ENCODE measurements around the gene NRXN3. TPM values are rescaled to one million over a fixed set of nuclear protein-coding genes. Genes with fewer than 3 reads are reported as not detected.

The NRXN3 gene
- total RNA-seq, 1 experiment from 2014 or later = not detected

DNA sequence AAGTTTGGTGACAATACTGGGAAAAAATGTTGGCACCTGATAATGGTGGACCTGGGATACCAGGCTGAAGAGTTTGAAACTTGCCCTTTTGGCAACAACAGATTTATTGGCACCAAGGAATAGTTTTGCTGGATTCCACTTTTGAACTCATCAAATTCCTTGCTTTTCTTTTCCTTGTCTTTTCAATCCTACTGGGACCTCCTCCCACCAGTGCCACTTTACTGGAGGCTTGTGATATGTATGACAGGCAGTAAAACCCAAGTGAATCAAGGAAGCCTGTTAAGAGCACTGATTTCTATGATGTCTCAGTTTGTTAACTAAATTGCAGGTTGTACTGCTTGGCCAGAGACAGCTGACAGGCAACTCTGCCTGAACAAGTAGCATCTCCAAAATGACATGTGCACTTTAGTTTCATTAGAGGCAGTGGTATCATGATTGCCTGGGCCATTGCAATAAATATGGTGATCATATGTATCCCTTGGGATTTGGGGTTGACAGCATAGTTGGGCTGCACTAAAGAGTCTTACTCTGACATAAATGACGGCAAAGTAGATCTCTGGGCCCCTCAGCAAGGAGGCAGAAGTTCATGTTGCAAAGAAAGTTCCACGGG lies 1475.7 kb downstream of the NRXN3 start:
- no peak for DNase-seq (ENCODE audit: low read depth, low spot score)
- Histone ChIP-seq H3K4me3 (ENCODE audit: low read depth in 2 of 2, low read length in 2 of 2) (no peak overlapping the region), H3K27me3 (ENCODE audit: control insufficient read depth, insufficient read depth, low read length) (no peaks in the 10 kb centered on the region), H3K4me1 (ENCODE audit: control insufficient read depth, insufficient read depth, low read length) (no peaks in the 10 kb centered on the region), H3K36me3 (ENCODE audit: control insufficient read depth, insufficient read depth, low read length) (no peaks in the 10 kb centered on the region), H3K9me3 (ENCODE audit: control insufficient read depth, insufficient read depth, low read depth, low read length) (no peaks in the 10 kb centered on the region), H3K27ac (ENCODE audit: low read length) (no peak overlapping the region)
- BruUV-seq (replicated peaks) = no TSS peak
- ATAC-seq = no peak
- TF ChIP-seq POLR2AphosphoS5 (IDR thresholded peaks at IDR 0.05; ENCODE audit: low read depth, low read length) (no peak), SIN3A (IDR thresholded peaks at IDR 0.05; ENCODE audit: borderline replicate concordance, insufficient read depth, low read depth, low read length) (no peak), REST (IDR thresholded peaks at IDR 0.05; ENCODE audit: insufficient read depth in 1 of 2, low read depth in 2 of 2, low read length in 1 of 2) (no peak), TCF7L2 (IDR thresholded peaks at IDR 0.05; ENCODE audit: low read depth, low read length) (no peak), CTCF (IDR thresholded peaks at IDR 0.05) (no peak)
- ChIA-PET POLR2A (no interaction called here), CTCF (no interaction called here)
- intact Hi-C loops (cut with micrococcal nuclease; ENCODE audit: unreplicated experiment) = no loop called here
- in situ Hi-C loops (cut with HindIII; ENCODE audit: low pct_unique_long_range_greater_than_20kb, low sequenced_read_pairs) = no loop called here

GRCh38 chr14:79649856-79650255 lies 1479.7 kb downstream of the NRXN3 start:
- intact Hi-C loops (cut with micrococcal nuclease; ENCODE audit: unreplicated experiment) = no loop called here
- ChIA-PET POLR2A (no interaction called here), CTCF (no interaction called here)
- Histone ChIP-seq H3K27me3 (ENCODE audit: control insufficient read depth, insufficient read depth, low read length) (no peaks in the 10 kb centered on the region), H3K27ac (ENCODE audit: low read length) (no peak overlapping the region), H3K4me1 (ENCODE audit: control insufficient read depth, insufficient read depth, low read length) (no peaks in the 10 kb centered on the region), H3K9me3 (ENCODE audit: control insufficient read depth, insufficient read depth, low read depth, low read length) (no peaks in the 10 kb centered on the region), H3K36me3 (ENCODE audit: control insufficient read depth, insufficient read depth, low read length) (no peaks in the 10 kb centered on the region), H3K4me3 (ENCODE audit: low read depth in 2 of 2, low read length in 2 of 2) (no peak overlapping the region)
- ATAC-seq (no peak), DNase-seq (ENCODE audit: low read depth, low spot score) (no peak)
- in situ Hi-C loops (cut with HindIII; ENCODE audit: low pct_unique_long_range_greater_than_20kb, low sequenced_read_pairs) = no loop called here
- TF ChIP-seq SIN3A (IDR thresholded peaks at IDR 0.05; ENCODE audit: borderline replicate concordance, insufficient read depth, low read depth, low read length) (no peak), CTCF (IDR thresholded peaks at IDR 0.05) (no peak), TCF7L2 (IDR thresholded peaks at IDR 0.05; ENCODE audit: low read depth, low read length) (no peak), POLR2AphosphoS5 (IDR thresholded peaks at IDR 0.05; ENCODE audit: low read depth, low read length) (no peak), REST (IDR thresholded peaks at IDR 0.05; ENCODE audit: insufficient read depth in 1 of 2, low read depth in 2 of 2, low read length in 1 of 2) (no peak)
- no TSS peak for BruUV-seq (replicated peaks)

All from Panc1 (cell line).